Measurements from ENCODE around the gene CDHR1. TPM values are rescaled to one million over a fixed set of nuclear protein-coding genes. Genes with fewer than 3 reads are reported as not detected.
"Not testable (repeated sequence)": the region's sequence is repeated elsewhere in the genome, so short reads cannot be mapped to it uniquely, and the experiment has no call there.

Gene CDHR1
- total RNA-seq, 4 donors from 2014 or later: 0.27 TPM; not detected in 3

DNA sequence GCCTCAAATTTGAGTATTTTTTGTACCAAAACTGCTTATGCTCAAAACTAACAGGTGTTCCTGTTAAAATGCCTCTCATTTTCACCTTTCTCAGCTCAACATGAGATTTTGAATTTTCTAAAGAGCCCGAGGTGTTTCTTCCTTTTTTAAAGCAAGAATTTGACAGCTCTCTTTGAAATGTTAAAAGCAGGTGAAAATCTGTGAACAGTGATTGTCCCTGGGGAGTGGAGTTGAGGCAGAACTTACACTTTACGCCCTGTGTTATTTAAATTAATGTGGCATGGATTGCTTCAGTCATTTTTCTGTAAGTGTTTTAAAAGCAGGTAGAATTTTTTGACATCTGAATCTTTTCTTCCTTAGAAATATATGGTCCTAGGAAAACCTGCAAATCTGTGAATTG, 29.9 kb upstream of the CDHR1 start:
- Histone ChIP-seq H3K4me3 (no peak overlapping the region), H3K36me3 (no peaks in the 10 kb centered on the region), H3K4me1 (no peaks in the 10 kb centered on the region), H3K9me3 (no peaks in the 10 kb centered on the region), H3K27me3 (peaks cover 7 to 9% (median 9%) of the 10 kb centered on the region in 3 donors), H3K27ac (no peak overlapping the region)
- no peak for ATAC-seq
- TF ChIP-seq POLR2A (IDR thresholded peaks at IDR 0.05): no peak
- TF ChIP-seq, protein P1, sequence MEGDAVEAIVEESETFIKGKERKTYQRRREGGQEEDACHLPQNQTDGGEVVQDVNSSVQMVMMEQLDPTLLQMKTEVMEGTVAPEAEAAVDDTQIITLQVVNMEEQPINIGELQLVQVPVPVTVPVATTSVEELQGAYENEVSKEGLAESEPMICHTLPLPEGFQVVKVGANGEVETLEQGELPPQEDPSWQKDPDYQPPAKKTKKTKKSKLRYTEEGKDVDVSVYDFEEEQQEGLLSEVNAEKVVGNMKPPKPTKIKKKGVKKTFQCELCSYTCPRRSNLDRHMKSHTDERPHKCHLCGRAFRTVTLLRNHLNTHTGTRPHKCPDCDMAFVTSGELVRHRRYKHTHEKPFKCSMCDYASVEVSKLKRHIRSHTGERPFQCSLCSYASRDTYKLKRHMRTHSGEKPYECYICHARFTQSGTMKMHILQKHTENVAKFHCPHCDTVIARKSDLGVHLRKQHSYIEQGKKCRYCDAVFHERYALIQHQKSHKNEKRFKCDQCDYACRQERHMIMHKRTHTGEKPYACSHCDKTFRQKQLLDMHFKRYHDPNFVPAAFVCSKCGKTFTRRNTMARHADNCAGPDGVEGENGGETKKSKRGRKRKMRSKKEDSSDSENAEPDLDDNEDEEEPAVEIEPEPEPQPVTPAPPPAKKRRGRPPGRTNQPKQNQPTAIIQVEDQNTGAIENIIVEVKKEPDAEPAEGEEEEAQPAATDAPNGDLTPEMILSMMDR (IDR thresholded peaks at IDR 0.05 in 4 of 5, conservative IDR thresholded peaks at IDR 0.05 in 1 of 5): no peak
- intact Hi-C loops (cut with DNase I; ENCODE audit: low total_unique reads) (no loop called here), in situ Hi-C loops (cut with MboI; ENCODE audit: low sequenced_read_pairs in 4 of 4) (no loop called here)
- no peak for DNase-seq

DNA sequence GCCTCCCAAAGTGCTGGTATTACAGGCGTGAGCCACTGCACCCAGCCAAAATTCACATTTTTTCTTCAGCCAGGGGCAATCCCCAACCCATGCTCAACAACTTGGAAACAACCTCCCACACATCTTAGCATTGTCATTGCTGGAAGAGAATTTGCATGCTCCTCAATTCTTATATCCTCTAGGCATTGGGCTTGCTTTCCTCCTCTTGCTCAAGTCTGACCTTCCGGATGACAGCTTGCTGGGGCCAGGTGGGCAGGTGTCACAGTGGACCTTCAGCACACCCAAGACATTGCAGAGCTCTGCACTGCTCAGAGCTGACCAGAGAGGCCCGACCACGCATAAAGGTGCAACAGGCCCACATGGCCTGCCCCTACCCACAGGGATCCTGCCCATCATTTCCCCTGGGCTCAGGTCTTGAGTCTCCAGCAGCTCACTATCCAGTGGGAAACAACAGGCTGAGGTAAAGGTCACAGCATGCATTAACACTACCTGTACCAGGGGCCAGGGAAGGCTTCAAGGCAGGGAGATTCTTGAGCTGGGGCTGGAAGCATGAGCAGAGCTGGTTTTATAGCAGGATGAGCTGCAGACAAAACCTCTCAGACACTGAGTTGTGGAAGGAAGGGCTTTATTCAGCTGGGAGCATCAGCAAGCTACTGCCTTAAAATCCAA, 27.6 kb upstream of the CDHR1 start:
- in situ Hi-C loops (cut with MboI; ENCODE audit: low sequenced_read_pairs in 4 of 4): no loop called here
- no peak for ATAC-seq
- no peak overlapping the region for H3K27ac ChIP-seq
- TF ChIP-seq, protein P1 (IDR thresholded peaks at IDR 0.05 in 4 of 5, conservative IDR thresholded peaks at IDR 0.05 in 1 of 5): no peak
- TF ChIP-seq POLR2A (IDR thresholded peaks at IDR 0.05): no peak
- intact Hi-C loops (cut with DNase I; ENCODE audit: low total_unique reads): no loop called here
- no peaks in the 10 kb centered on the region for H3K4me1 ChIP-seq
- H3K36me3 ChIP-seq: no peaks in the 10 kb centered on the region
- no peak overlapping the region for H3K4me3 ChIP-seq
- H3K9me3 ChIP-seq: no peaks in the 10 kb centered on the region
- no peak for DNase-seq
- peaks cover 3 to 9% (median 6%) of the 10 kb centered on the region in 3 donors for H3K27me3 ChIP-seq

DNA sequence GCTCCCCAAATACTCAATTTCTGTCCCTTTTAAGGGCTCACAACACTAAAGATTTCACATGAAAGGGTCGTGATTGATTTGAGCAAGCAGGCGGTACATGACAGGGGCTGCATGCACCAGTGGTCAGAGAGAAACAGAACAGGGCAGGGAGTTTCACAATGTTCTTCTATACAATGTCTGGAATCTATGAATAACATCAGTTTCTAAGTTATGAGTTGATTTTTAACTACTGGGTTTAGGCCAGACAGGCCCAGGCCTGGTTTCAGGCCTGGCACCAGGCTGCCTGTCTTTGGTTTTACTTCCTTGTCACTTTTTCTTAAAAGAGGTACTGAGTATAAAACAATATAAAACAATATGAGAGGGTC, 27.1 kb upstream of the CDHR1 start:
- H3K36me3 ChIP-seq; ATAC-seq; H3K27me3 ChIP-seq; in situ Hi-C loops (cut with MboI; ENCODE audit: low sequenced_read_pairs in 4 of 4); DNase-seq; H3K9me3 ChIP-seq; H3K4me1 ChIP-seq; intact Hi-C loops (cut with DNase I; ENCODE audit: low total_unique reads); H3K27ac ChIP-seq; H3K4me3 ChIP-seq: not testable (repeated sequence)

DNA sequence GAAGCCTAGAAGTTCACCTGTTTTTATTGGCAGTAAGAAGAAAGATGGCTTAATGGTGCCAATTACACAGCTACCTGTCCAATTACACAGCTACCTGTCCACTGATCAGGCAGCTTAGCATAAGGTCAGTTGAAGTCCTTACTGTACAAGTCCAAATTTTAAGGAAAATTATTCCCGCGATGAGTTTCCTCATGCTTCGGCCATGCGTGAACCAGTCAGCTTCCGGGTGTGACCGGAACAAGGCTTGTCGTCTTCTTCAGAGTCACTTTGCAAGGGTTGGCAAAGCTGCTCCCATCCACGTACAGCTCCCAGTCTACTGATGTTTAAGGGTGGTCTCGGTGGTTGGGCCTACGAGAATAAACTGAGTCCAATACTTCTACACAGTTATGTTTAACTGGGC, 26.0 kb upstream of the CDHR1 start:
- in situ Hi-C loops (cut with MboI; ENCODE audit: low sequenced_read_pairs in 4 of 4); H3K4me3 ChIP-seq; H3K4me1 ChIP-seq; H3K27ac ChIP-seq; H3K36me3 ChIP-seq; H3K27me3 ChIP-seq; intact Hi-C loops (cut with DNase I; ENCODE audit: low total_unique reads); H3K9me3 ChIP-seq; DNase-seq; ATAC-seq: not testable (repeated sequence)

DNA sequence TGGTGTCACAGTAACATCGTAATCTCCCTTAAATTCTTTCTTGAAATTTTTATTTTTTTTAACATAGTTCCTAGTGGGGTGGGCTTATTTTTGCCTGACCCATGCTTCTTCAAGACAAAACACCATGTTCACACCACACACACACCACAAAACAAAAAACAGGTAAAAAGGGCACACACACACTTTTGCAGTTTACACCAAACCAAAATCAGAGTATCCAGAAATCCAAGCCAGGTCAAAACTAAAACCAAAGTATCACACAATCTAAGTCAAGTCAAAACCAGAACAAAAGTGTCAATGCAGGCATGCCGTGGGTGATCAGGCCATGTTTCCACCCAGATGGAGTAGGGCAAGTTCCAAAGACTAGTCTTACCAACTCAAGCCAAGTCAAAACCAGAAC, 23.1 kb upstream of the CDHR1 start:
- DNase-seq; ATAC-seq; H3K27me3 ChIP-seq; H3K36me3 ChIP-seq; H3K27ac ChIP-seq; H3K4me3 ChIP-seq; H3K9me3 ChIP-seq; intact Hi-C loops (cut with DNase I; ENCODE audit: low total_unique reads); H3K4me1 ChIP-seq; in situ Hi-C loops (cut with MboI; ENCODE audit: low sequenced_read_pairs in 4 of 4): not testable (repeated sequence)

DNA sequence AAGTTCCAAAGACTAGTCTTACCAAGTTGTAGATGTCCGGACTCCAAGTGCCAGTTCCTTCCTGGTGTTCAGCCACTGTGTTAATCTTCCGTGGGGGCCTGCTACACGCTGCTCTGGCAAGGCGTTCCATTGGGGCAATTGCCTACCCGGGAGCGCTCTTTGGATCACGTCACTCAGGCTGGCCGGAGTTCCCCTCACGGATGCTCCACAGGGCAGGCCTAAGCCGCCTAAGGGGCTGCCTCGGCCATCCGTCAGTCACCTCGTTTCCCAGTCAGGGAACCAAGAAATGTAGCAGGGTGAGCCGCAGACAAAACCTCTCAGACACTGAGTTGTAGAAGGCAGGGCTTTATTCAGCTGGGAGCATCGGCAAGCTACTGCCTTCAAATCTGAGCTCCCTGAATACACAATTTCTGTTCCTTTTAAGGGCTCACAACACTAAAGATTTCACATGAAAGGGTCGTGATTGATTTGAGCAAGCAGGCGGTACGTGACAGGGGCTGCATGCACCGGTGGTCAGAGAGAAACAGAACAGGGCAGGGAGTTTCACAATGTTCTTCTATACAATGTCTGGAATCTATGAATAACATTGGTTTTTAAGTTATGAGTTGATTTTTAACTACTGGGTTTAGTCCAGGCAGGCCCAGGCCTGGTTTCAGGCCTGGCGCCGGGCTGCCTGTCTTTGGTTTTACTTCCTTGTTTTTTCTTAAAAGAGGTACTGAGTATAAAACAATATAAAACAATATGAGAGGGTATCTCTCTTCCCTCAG, 22.5 kb upstream of the CDHR1 start:
- DNase-seq; H3K27me3 ChIP-seq; H3K4me3 ChIP-seq; H3K9me3 ChIP-seq; ATAC-seq; H3K4me1 ChIP-seq; intact Hi-C loops (cut with DNase I; ENCODE audit: low total_unique reads); in situ Hi-C loops (cut with MboI; ENCODE audit: low sequenced_read_pairs in 4 of 4); H3K36me3 ChIP-seq; H3K27ac ChIP-seq: not testable (repeated sequence)

Measured in gastrocnemius medialis (tissue), 4 donors.